ENCODE measurements around the gene SLAMF1.
"Not testable (repeated sequence)": the region's sequence is repeated elsewhere in the genome, so short reads cannot be mapped to it uniquely, and the experiment has no call there.

SLAMF1 gene

DNA sequence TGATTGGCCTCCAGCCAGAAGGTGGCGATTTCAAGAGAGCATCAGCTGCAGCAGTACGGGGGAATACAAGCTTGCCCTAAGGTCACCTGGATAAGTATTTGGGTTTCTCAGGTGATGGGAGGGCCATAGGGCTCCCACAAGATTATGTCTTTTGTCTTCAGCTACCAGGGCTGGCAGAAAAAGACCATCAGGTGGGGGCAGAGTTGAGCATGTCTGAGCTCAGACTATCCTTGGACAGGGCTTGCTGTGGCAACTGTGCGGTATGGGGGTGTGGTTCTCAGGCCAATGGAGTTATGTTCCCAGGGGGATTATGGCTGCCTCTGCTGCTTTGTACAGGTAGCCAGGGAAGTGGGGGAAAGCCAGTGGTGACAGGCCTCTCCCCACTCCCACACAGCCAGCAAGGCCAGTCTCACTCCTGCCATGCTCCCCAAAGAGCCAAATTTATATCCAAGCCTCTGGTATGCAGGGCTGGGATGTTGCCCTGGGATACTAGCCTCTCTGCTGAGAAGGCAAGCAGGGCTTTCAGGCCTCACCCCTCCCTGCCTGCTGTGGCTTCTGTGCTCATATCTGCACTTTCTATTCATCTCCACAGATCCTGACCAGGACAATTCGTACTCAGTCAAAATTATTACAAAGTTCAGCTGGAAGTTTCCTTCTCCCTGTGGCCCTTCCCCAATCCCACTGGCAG, 40.9 kb downstream of the SLAMF1 start:
- Mint-ChIP-seq H3K9me3 (peaks cover 34% of the 10 kb centered on the region), H3K4me1 (ENCODE audit: low read depth) (peaks cover 55% of the 10 kb centered on the region), H3K36me3 (ENCODE audit: low read depth) (peaks cover 70% of the 10 kb centered on the region), H3K27ac (peak overlapping the region; percentile 98), H3K27me3 (no peaks in the 10 kb centered on the region), H3K4me3 (no peak overlapping the region)
- intact Hi-C loops (cut with micrococcal nuclease) = loop anchor here (2.0 kb wide), 2 partner anchors 61 to 111 kb away; no protein-coding TSS in a partner anchor

DNA sequence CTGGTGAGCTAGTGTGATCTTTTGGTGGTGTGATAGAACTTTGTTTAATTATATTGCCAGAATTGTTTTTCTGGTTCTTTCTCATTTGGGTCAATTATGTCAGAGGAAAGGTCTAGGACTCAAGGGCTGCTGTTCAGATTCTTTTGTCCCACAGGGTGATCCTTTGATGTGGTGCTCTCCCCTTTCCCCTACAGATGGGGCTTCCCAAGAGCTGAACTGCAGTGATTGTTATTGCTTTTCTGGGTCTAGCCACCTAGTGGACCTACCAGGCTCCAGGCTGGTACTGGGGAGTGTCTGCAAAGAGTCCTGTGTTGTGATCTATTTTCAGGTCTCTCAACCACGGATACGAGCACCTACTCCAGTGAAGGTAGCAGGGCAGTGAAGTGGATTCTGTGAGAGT, 41.6 kb downstream of the SLAMF1 start:
- peaks cover 67% of the 10 kb centered on the region for H3K36me3 Mint-ChIP-seq (ENCODE audit: low read depth)

DNA sequence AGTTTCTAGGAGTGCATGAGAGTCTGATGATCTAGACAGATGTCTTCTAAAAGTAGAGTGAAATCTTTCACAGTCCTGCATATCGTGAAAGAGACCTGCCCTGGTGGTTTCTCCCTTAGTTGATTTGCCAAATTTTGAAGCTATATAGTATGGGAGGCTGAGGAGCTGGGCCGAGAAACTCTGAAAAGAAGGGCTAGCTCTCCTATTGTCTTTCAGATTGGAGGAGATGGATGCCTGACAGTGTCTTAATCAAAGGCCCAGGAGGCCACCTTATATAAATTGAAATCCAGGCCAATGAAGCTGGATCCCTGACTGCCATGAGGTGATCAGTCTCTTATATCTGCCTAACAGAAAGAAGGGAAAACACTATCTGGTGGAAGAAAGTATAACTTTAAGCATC, 49.1 kb downstream of the SLAMF1 start:
- H3K36me3 Mint-ChIP-seq (ENCODE audit: low read depth) = peaks cover 23% of the 10 kb centered on the region
- no peak overlapping the region for H3K27ac Mint-ChIP-seq
- intact Hi-C loops (cut with micrococcal nuclease) = no loop called here
- H3K27me3 Mint-ChIP-seq = no peaks in the 10 kb centered on the region
- H3K9me3 Mint-ChIP-seq = peaks cover 41% of the 10 kb centered on the region
- peaks cover 19% of the 10 kb centered on the region for H3K4me1 Mint-ChIP-seq (ENCODE audit: low read depth)
- no peak overlapping the region for H3K4me3 Mint-ChIP-seq

More for the DNA sequence above, 41.6 kb downstream of the SLAMF1 start:
- Mint-ChIP-seq H3K4me1 (ENCODE audit: low read depth) (peaks cover 49% of the 10 kb centered on the region), H3K4me3 (no peak overlapping the region), H3K27me3 (no peaks in the 10 kb centered on the region), H3K27ac (peak overlapping the region; percentile 98), H3K9me3 (peaks cover 40% of the 10 kb centered on the region)
- intact Hi-C loops (cut with micrococcal nuclease) = no loop called here

DNA sequence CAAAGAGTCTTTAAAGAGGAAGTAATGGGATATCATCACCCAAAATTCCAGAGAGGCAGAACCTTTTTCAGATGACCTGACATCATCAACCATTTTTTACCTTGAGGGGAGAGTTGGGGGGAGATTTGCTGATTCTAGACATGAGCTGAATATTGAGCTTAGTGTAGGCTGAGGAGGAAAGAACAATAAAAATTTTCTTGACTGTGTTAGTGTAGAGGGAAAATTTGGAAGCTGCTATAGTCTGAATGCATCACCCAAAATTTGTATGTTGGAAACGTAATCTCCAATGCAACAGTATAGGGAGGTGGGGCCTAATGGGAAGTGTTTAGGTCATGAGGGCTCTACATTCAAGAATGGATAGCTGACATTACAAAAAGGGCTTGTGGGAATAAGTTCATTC, 49.8 kb downstream of the SLAMF1 start:
- H3K4me3 Mint-ChIP-seq = no peak overlapping the region
- H3K27me3 Mint-ChIP-seq = no peaks in the 10 kb centered on the region
- H3K9me3 Mint-ChIP-seq = peaks cover 41% of the 10 kb centered on the region
- peaks cover 23% of the 10 kb centered on the region for H3K36me3 Mint-ChIP-seq (ENCODE audit: low read depth)
- intact Hi-C loops (cut with micrococcal nuclease) = no loop called here
- peaks cover 26% of the 10 kb centered on the region for H3K4me1 Mint-ChIP-seq (ENCODE audit: low read depth)
- no peak overlapping the region for H3K27ac Mint-ChIP-seq

DNA sequence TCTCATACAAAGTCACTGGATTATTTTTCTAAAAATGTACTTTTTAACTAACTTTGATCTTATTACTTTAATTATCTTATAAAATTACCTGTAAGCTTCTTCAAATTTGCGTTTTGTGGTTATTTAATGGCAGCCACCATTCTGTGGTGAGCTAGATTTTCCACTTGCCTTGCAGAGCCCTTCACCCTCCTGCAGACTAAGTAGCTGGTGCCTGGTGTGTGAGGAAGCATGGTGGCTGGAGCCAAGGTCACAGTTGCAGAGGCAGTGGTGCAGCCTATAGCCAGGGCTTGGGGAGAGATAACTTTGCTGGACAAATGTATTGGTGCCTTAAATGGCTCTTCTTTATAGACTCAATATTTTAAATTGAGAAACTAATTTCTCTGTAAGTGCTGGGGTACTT, 56.4 kb downstream of the SLAMF1 start:
- intact Hi-C loops (cut with micrococcal nuclease) = no loop called here
- peaks cover 23% of the 10 kb centered on the region for H3K9me3 Mint-ChIP-seq
- peaks cover 50% of the 10 kb centered on the region for H3K4me1 Mint-ChIP-seq (ENCODE audit: low read depth)
- no peaks in the 10 kb centered on the region for H3K27me3 Mint-ChIP-seq
- H3K27ac Mint-ChIP-seq = no peak overlapping the region
- no peak overlapping the region for H3K4me3 Mint-ChIP-seq
- H3K36me3 Mint-ChIP-seq (ENCODE audit: low read depth) = peaks cover 8% of the 10 kb centered on the region

DNA sequence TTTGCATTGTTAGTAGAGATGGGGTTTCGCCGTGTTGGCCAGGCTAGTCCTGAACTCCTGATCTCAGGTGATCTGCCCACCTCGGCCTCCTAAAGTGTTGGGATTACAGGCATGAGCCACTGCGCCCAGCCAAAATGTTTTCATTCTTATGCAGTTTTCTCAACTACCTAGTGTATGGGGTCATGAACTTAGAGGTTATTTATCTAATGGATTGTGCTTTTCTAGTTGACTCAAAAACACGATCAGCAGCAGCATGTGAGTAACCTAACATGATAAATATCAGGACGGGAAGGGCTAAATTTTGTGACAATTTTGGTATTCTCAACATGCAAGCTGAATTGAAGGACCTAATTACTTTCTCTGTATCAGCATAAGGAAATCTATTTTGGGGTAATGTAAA, 58.4 kb downstream of the SLAMF1 start:
- H3K36me3 Mint-ChIP-seq (ENCODE audit: low read depth) = no peaks in the 10 kb centered on the region
- peaks cover 12% of the 10 kb centered on the region for H3K9me3 Mint-ChIP-seq
- H3K27me3 Mint-ChIP-seq = no peaks in the 10 kb centered on the region
- H3K4me3 Mint-ChIP-seq = no peak overlapping the region
- peak overlapping the region; percentile 45 for H3K27ac Mint-ChIP-seq
- intact Hi-C loops (cut with micrococcal nuclease) = no loop called here
- H3K4me1 Mint-ChIP-seq (ENCODE audit: low read depth) = peaks cover 51% of the 10 kb centered on the region

DNA sequence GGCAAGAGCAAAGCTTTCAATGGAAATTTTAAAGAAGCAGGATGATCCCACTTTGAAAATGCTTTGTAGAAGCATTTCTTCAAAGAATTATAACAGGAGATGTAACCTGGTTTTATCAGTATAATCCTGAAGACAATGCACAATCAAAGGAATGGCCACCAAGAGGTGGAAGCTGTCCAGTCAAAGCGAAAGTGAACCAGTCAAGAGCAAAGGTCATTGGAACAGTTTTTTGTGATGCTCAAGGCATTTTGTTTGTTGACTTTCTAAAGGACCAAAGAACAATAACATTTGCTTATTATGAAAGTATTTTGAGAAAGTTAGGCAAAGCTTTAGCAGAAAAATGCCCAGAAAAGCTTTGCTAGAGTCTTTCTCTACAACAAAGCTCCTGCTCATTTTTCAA, 62.1 kb downstream of the SLAMF1 start:
- intact Hi-C loops (cut with micrococcal nuclease) = no loop called here
- H3K36me3 Mint-ChIP-seq (ENCODE audit: low read depth) = no peaks in the 10 kb centered on the region
- peaks cover 50% of the 10 kb centered on the region for H3K4me1 Mint-ChIP-seq (ENCODE audit: low read depth)
- H3K4me3 Mint-ChIP-seq = no peak overlapping the region
- no peak overlapping the region for H3K27ac Mint-ChIP-seq
- no peaks in the 10 kb centered on the region for H3K27me3 Mint-ChIP-seq
- no peaks in the 10 kb centered on the region for H3K9me3 Mint-ChIP-seq

DNA sequence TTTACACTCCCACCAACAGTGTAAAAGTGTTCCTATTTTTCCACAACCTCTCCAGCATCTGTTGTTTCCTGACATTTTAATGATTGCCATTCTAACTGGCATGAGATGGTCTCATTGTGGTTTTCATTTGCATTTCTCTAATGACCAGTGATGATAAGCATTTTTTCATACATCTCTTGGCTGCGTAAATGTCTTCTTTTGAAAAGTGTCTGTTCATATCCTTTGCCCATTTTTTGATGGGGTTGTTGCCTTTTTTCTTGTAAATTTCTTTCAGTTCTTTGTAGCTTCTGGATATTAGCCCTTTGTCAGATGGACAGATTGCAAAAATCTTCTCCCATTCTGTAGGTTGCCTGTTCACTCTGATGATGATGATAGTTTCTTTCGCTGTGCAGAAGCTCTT, 63.9 kb downstream of the SLAMF1 start:
- not testable (repeated sequence) for H3K27ac Mint-ChIP-seq, H3K4me3 Mint-ChIP-seq
- peaks cover 14% of the 10 kb centered on the region for H3K36me3 Mint-ChIP-seq (ENCODE audit: low read depth)

DNA sequence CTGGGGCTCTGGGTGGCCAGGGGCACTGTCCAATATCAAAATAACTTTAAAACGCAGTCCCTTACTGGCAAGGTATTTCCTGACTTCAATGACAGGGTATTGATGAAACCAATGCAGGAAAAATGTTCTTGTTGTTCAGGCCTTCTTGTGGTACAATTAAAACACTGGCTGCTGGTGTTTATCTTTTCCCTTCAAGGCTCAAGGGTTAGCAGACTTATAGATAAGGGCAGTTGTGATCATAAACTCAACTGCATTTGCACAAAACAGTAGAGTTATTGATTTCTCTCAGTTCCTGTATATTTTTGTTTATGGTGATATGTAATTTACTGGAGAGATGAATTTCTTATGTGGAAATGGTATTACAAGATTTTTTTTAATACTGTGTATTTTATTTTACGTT, 64.9 kb downstream of the SLAMF1 start:
- Mint-ChIP-seq H3K4me1 (ENCODE audit: low read depth) (peaks cover 32% of the 10 kb centered on the region), H3K9me3 (no peaks in the 10 kb centered on the region), H3K27me3 (no peaks in the 10 kb centered on the region), H3K4me3 (no peak overlapping the region), H3K36me3 (ENCODE audit: low read depth) (peaks cover 24% of the 10 kb centered on the region), H3K27ac (no peak overlapping the region)
- intact Hi-C loops (cut with micrococcal nuclease) = no loop called here

More for the DNA sequence above, 63.9 kb downstream of the SLAMF1 start:
- H3K4me1 Mint-ChIP-seq (ENCODE audit: low read depth) = peaks cover 32% of the 10 kb centered on the region
- H3K27me3 Mint-ChIP-seq; intact Hi-C loops (cut with micrococcal nuclease); H3K9me3 Mint-ChIP-seq: not testable (repeated sequence)

DNA sequence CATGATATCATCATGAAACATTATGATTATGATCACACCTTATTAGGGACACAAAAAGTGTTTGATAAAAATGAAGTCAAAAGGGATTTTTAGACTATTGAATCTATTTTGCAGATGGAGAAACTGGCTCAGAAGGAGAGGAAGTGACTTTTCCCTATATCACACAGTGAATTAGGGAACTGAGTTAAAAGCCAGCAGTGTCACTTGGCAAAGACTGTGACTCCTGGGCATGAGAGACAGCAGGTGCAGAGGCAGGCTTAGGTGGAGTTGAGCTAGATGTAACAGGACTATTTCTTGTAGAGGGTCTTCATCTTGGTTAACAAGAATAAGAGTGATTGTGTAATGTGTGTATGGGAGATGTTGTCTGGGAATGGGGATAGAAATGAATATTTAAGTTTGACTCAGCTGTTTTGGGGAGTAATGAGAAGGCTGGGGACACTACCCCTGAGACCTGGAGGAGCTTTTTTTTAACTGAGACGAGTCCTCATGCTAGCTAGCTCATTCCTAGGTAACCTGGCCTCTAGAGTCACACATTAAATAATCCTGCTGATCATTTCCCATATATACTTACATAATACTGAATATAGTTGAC, 66.5 kb downstream of the SLAMF1 start:
- intact Hi-C loops (cut with micrococcal nuclease) = no loop called here

DNA sequence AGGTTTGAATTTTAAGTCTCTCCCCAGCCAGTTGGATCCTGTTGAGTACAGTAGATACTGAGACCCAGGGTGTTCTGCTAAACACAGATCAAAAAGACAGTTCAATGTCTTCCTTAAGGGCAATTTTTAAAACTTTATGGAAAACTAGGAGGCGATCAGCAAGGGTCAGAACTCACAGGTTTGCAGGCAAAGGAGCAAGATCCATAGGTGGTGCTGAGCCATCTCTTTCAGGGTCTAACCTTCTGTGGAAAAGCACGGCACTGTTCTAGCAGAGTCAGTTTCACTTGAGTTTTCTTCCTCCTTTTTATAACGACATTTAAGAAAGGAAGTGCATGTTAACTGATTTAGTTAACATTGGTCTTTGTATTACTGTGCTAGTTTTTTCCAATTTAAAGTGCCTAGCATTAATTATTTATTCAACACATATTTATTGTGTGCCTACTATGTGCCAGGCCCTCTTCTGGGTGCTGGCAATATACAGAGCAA, 67.6 kb downstream of the SLAMF1 start, which contains the start of gene CD84:
TSS of gene CD84 (minus strand) at position 281 of the 486 bp plus-strand sequence. CDS start at position 222, 59 bp downstream.
- Mint-ChIP-seq H3K4me1 (ENCODE audit: low read depth) (peaks cover 47% of the 10 kb centered on the region), H3K9me3 (no peaks in the 10 kb centered on the region), H3K36me3 (ENCODE audit: low read depth) (peaks cover 41% of the 10 kb centered on the region), H3K4me3 (peak within 1 kb of the TSS; percentile 92), H3K27me3 (no peaks in the 10 kb centered on the region), H3K27ac (peak within 1 kb of the TSS; percentile 95)
- intact Hi-C loops (cut with micrococcal nuclease) = no loop called here

More for the DNA sequence above, 66.5 kb downstream of the SLAMF1 start:
- H3K36me3 Mint-ChIP-seq (ENCODE audit: low read depth) = peaks cover 36% of the 10 kb centered on the region
- H3K4me1 Mint-ChIP-seq (ENCODE audit: low read depth) = peaks cover 37% of the 10 kb centered on the region
- H3K27ac Mint-ChIP-seq = peak overlapping the region; percentile 64
- no peaks in the 10 kb centered on the region for H3K9me3 Mint-ChIP-seq
- H3K4me3 Mint-ChIP-seq = no peak overlapping the region
- no peaks in the 10 kb centered on the region for H3K27me3 Mint-ChIP-seq

DNA sequence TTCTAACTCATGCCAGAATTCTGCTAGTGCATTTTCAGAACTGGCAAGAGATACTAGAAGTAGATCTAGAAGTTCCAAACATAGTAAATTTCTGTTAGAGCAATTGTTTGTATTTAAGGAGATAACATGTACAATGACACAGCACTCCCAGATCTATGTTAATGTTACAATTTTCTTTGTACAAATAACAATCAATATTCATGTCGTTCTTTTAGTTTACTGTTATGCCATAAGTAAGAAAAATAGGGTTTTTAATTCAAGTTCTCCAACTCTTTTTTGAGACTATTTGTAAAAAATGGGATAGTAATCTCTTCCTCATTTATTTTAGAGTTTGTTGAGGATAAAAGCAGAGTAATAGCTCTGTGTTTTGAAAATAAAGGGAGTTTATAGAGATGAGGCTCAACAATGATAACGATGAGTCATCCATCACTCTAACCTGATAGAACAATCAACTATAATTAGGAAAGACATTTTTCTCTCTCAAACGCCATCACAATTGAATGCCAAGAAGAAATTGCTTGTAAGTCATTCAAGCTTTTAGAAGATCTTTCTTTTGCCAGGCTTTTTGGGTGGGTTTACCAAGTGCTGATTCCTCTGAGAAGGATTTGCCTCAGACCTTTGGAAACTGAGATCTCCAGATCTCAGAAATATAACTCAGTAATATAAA, 68.2 kb downstream of the SLAMF1 start:
- intact Hi-C loops (cut with micrococcal nuclease) = no loop called here
- peak overlapping the region; percentile 95 for H3K27ac Mint-ChIP-seq
- H3K27me3 Mint-ChIP-seq = no peaks in the 10 kb centered on the region
- peak overlapping the region; percentile 92 for H3K4me3 Mint-ChIP-seq
- peaks cover 47% of the 10 kb centered on the region for H3K36me3 Mint-ChIP-seq (ENCODE audit: low read depth)
- H3K4me1 Mint-ChIP-seq (ENCODE audit: low read depth) = peaks cover 53% of the 10 kb centered on the region
- H3K9me3 Mint-ChIP-seq = no peaks in the 10 kb centered on the region

DNA sequence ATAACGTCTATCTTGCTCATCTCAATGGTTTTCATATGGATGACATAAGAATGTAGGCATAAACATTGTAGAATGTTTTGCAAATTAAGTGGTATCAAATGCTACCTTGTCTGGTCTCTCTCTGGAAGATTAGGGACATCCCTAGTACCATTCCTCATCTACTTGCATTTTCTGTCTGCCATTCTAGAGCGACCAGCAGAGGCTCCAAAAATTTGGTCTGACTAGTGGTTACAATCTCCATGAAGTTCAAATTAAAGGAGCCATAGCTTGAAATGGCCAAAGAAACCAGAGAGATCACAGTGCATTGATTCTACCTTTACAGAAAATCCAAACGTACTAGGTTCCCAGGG, 68.7 kb downstream of the SLAMF1 start:
- Mint-ChIP-seq H3K4me1 (ENCODE audit: low read depth) (peaks cover 58% of the 10 kb centered on the region), H3K36me3 (ENCODE audit: low read depth) (peaks cover 52% of the 10 kb centered on the region), H3K27ac (peak overlapping the region; percentile 95), H3K27me3 (no peaks in the 10 kb centered on the region), H3K4me3 (peak overlapping the region; percentile 92), H3K9me3 (no peaks in the 10 kb centered on the region)
- intact Hi-C loops (cut with micrococcal nuclease) = no loop called here

DNA sequence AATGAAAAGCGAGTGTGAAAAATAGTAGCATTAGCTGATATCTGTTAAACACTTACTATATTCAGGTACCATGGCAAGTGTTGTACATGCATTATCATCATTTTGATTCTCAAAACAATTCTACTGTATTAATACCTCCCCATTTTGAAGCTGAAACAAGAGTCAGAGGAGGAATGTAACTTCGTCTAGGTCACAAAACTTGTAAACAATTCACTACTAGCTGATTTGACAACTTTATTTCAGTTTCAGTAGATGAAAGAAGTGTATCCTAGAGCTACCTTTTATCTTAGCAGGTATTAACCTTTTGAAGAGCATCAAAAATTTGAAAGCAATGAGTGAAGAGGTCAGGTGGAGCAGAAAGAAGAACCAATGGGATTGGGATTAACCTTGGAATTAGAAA, 69.2 kb downstream of the SLAMF1 start:
- Mint-ChIP-seq H3K9me3 (no peaks in the 10 kb centered on the region), H3K36me3 (ENCODE audit: low read depth) (peaks cover 57% of the 10 kb centered on the region), H3K4me1 (ENCODE audit: low read depth) (peaks cover 63% of the 10 kb centered on the region), H3K4me3 (peak overlapping the region; percentile 92), H3K27me3 (no peaks in the 10 kb centered on the region), H3K27ac (peak overlapping the region; percentile 95)
- intact Hi-C loops (cut with micrococcal nuclease) = no loop called here
